NCI-H2081 (cell line): ENCODE measurements around the gene GOLPH3L.
A peak's percentile ranks its signal among the peaks of the same experiment; 100 is the strongest.
"Not testable (repeated sequence)": the region's sequence is repeated elsewhere in the genome, so short reads cannot be mapped to it uniquely, and the experiment has no call there.

Experiments
- DNase-seq, 2 experiments: peaks; one replicate each; lab custom pipeline; 2025; lab: John Stamatoyannopoulos, UW

GOLPH3L gene

DNA sequence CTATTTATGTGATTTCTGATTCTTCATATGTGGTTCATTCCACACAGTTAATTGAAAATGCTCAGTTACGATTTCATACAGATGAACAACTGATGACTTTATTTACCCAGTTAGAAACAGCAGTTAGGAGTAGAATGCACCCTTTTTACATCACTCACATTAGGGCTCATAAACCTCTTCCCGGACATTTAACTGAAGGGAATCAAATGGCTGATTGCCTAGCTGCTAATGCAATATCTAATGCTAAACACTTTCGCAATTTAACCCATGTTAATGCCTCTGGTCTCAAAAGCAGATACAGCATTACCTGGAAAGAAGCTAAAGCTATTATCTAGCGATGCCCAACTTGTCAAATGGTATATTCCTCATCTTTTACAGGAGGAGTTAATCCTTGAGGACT, 39.9 kb downstream of the GOLPH3L start:
- not testable (repeated sequence) for DNase-seq

DNA sequence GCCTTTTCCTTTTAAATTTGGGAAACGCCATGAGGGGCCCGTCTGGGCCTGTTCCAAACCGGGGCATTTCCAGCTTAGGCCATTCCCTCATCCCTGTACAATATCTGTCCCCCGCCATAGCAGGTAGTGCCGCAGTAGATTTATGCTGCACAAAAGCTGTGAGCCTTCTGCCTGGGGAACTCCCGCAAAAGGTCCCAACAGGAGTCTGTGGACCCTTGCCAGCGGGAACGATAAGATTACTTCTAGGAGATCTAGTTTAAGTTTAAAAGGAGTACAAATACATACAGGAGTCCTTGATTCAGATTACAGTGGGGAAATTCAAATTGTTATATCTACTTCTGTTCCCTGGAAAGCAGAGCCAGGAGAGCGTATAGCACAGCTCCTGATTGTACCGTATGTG, 42.3 kb downstream of the GOLPH3L start:
- DNase-seq = not testable (repeated sequence)

DNA sequence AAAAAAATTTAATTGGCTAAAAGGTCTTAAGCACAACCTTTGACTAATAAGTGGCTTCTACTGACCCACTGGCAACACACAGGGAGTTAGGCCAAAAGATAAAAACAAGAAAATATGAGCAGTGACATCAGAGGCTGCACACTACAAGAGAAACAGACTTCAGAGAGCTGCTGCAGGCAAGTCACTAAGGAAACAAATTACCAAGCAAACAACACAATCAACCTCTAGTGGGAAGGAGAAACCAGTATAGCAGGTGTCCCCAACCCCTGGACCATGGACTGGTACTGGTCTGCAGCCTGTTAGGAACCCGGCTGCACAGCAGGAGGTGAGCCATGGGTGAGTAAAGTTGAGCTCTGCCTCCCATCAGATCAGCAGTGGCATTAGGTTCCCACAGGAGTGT, 46.8 kb downstream of the GOLPH3L start:
- peak in 1 of 2 experiments; percentile 58 for DNase-seq

DNA sequence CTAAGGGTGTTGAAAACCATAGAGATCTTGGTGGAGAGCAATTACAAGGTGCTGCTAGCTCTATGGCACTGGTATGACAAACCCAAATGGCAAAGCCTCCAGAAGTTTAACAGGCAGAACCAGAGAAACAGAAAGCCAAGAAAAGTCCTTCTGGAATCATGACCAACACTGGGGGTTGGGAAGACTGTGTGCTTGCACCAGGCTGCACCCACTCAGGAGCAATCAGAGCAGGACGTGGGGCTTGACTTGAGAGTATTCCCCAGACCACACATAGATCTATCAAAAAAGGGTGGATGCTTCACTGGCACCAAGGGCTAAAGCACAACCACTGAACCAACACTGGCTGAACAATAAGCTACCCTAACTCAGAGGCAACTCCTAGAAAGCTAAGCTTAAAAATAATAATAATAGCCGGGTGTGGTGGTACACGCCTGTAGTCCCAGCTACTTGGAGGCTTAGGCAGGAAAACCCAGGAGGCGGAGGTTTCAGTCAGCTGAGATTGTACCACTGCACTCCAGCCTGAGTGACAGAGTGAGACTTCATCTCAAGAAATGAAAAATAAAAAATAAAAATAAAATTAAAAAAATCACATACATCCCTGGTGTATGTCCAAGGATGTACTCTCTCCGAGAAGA, 47.4 kb downstream of the GOLPH3L start:
- no peak for DNase-seq

DNA sequence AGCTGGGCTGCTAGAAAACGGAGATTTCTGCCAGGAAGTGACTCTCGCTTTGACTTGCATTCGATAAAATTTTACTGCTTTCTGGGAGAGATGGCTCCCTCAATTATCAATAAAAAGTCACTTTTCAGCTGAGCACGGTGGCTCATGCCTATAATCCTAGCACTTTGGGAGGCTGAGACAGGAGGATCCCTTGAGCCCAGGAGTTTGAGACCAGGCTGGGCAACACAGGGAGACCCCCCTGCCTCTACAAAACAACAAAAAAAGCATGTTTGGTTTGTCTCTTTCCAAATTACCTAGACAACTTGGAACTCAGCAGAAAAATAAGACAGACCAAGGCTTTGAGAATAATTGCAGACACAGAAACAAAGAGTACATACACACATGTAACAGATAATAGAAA, 54.7 kb downstream of the GOLPH3L start:
- DNase-seq = no peak

DNA sequence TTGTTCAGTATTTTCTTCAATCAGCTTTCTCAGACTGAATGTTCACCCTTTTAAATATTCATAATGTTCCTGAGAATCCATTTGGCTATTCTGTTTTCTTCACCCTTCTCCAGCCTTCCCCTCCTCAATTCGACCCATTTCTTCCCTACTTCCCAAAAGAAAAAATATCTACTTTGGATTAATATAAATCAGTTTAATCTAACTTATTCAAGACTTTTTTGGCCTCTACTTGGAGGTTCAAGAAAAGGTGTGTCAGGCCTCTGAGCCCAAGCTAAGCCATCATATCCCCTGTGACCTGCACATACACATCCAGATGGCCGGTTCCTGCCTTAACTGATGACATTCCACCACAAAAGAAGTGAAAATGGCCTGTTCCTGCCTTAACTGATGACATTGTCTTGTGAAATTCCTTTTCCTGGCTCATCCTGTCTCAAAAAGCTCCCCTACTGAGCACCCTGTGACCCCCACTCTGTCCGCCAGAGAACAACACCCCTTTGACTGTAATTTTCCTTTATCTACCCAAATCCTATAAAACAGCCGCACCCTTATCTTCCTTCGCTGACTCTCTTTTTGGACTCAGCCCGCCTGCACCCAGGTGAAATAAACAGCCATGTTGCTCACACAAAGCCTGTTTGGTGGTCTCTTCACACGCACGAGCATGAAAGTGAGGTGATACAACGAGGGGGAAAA, 55.7 kb downstream of the GOLPH3L start:
- not testable (repeated sequence) for DNase-seq

DNA sequence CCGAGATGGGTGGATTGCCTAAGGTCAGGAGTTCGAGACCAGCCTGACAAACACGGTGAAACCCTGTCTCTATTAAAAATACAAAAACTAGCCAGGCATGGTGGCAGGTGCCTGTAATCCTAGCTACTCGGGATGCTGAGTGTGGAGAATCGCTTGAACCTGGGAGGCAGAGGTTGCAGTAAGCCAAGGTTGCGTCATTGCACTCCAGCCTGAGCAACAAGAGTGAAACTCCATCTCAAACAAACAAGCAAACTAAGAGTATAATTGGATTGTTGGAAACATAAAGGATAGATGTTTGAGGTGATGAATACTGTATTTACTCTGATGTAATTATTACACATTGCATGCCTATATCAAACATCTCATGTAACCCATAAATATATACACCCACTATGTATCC, 58.5 kb downstream of the GOLPH3L start:
- not testable (repeated sequence) for DNase-seq

DNA sequence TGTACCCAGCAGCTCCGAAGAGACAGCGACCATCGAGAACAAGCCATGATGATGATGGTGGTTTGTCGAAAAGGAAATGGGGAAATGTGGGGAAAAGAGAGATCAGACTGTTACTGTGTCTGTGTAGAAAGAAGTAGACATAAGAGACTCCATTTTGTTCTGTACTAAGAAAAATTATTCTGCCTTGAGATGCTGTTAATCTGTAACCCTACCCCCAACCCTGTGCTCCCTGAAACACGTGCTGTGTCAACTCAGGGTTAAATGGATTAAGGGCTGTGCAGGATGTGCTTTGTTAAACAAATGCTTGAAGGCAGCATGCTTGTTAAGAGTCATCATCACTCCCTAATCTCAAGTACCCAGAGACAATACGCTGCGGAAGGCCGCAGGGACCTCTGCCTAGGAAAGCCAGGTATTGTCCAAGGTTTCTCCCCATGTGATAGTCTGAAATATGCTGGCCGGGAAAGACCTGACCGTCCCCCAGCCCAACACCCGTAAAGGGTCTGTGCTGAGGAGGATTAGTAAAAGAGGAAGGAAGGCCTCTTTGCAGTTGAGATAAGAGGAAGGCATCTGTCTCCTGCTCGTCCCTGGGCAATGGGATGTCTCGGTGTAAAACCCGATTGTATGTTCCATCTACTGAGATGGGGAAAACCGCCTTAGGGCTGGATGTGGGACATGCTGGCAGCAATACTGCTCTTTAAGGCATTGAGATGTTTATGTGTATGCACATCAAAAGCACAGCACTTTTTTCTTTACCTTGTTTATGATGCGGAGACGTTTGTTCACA, 61.9 kb downstream of the GOLPH3L start:
- not testable (repeated sequence) for DNase-seq

DNA sequence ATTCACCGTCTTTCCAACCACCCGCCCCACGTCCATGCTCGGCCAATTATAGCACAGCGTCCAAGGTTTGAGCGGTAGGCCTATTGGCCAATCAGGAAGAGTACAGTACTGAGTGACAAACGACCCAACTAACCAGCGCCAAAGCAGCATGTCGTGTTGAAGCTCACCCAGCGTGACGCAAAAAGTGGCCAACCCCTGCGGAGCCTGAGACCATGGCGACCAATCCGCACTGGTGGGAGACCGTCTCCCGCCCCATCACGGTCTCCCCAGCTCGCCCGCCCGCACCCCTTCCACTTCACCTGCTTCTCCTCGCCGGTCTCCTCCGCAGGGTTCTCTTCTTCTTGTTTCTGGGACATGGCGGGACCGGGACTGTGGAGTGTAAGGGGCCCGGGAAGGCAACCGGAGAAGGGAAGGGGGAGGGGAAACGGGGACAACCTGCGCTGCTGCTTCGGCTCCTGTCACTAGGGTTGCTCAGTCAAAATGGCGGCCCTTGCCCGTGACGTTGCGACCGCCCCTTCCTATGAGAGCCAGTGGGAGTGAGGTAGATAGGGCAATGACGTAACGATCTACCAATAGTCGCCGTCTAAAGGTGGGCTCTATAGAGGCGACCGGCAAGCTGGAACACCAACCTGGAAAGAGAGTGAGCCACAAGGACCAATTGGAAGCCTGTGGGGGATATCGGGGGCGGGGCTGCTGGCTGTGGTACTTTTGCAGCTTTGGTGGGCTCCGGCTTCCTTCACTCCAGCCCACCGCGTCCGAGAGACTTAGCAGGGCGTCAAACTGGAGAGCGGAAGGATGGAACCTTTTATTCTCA, 67.6 kb downstream of the GOLPH3L start, which contains the start of gene ENSA:
ENSA (minus strand) TSS at position 498 of the 814 bp plus-strand sequence; CDS start at position 356, 142 bp downstream.
- peak; percentile 100 for DNase-seq

DNA sequence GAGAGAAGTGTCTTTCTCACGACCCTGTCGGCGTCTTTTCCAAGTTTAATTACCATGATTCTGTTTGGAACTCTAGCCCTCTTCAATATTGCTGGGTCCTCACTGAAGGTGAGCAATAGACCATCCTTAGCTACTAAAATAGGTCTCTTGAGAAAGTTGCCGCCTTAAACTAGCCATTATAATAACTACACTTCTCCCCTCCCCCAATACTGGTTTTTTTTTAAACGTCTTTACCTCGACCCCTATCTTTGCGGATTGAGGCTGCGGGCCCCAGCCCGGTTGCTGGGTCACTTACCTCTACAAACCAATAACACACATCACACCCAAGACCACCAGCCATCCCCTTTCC, 68.2 kb downstream of the GOLPH3L start:
- no peak for DNase-seq

DNA sequence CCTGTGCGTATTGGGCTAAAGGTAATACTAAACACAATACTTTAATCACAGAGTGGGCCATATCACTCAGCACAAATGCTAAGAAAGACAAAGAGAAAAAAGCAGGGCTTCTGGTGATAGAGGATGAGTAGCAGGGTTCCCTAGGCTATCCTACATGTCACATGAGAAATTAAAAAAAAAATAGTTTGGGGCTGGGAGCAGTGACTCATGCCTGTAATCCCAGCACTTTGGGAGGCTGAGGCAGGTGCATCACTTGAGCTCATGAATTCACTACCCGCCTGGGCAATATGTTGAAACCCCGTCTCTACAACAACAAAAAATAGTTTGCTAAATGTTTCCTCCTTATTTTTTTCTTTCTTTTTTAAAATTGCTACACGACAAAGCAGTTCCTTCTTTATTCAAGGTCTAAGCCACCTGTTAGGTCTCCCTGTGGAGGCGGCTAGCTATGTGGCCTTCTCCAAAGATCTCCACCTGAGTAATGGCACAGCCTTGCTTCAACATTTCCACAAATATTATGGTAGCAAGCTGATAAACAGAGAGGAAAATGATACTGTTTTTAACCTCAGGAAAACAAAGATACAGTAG, 69.0 kb downstream of the GOLPH3L start:
- DNase-seq = no peak

DNA sequence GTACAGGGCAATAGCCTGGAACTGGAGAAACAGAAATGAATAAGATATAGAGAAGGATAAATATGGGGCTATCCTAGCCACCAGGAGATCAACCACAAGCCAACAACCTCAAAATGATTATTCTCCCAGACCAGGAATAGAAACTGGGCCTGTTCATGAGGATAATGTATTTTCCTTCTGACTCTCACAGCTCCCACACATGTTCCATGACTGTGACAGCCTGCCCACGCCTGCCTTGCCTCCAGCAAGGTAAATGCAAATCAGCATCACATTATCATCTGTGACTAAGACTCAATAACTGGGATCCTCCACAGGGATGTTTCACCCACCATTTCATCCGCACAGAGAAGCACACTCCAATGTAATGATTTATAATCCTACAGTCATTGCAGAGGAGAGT, 70.8 kb downstream of the GOLPH3L start:
- no peak for DNase-seq

DNA sequence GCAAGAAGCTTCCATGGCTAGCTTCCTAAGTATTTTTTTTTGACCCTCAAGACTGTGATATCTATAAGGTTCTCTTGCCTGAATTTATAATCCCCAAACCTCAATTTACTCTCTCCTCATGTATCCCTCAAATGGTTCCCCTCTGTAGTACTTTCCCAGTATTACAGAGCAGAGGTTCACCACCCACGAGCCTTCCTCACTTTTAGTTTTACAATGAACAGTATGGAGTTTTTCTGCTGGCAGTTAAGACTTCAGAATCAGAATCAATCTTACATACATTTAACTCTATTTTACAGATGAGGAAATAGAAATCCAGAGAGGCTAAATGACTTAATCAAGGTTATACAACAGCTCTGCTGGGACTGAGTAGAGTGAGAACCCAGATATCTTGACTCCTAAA, 72.4 kb downstream of the GOLPH3L start:
- not testable (repeated sequence) for DNase-seq

DNA sequence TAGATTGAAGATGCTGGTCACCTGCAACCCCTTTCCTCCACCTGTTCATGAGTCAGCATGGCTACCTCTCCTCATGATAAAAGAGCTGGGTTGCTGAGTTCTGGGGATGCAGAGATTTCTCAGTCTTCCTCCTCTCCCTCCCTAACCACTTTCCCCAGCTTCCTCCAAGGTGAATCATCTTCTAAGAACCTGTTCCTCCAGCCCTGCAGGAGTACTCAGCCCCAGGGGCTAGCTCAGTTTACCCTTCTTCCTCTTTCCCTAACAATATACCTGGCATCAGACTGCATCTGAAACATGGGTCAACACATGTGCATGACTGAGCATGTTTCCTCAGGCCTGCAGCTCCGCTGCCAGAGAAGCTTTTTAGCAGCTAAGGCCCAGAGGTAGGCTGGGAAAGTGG, 72.8 kb downstream of the GOLPH3L start:
- DNase-seq = not testable (repeated sequence)

DNA sequence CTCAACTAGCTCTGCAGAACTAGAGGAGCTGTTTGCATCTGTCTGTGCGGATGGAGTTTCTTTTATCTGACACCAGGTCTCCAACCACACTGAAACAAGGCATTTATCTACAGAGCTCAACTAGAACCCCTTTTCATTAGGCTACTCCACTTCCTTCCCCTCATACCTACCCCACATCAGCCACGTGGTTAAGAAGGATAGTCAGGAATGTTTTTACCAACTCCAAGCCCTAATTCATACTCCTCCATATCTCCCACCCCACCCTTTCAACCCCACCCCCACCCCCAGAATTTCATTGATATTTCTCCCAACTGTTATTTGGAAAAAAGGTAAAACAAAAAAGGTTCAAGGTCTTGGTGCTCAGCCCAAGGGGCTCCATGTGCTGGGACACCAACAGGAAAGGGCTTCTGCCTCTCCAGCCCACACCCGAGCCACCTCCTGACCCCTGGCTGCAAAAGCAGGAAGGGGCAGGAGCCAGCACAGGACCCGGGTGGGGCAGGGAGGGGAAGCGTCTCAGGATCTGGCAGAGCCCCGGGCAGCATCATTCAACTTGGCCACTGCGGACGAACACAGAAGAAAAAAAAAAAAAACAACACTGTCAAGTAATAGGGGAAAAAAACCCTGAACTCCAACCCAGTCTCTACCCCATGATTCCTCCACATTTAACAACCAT, 74.5 kb downstream of the GOLPH3L start:
- DNase-seq = no peak

DNA sequence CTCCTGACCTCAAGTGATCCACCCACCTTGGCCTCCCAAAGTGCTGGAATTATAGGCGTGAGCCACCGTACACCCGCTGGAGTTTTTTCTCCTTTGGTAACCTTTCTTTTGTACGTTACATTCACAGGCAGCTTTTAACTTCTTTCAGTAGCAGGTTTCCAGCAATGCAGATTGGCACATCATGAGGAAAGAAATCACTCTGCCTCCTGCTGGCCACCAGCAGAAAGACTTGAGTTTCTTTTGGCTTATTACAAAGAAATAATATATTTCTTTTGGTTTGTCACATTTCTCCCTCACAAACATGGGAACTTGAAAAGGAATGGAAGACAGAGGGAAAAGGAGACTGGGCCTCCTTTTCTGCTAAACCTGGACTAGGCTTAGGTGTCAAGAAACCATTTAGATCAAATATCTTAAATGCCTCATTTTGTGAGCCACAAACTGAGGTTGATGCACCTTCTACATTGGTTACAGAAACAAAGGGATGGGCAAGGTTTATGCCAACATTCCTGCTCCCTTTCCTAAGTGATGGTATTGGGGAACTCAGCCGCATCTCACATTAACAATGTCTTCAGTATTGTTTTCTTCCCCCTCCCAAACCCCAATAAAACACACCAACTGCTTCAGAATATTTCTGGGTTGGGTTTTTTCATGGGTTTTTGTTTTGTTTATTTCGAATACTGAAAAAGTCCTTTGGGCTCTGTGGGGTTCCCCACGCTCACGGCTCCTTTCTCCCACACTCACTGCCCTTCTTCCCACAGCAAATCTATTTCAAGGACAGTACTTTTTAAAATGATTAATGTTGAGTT, 75.3 kb downstream of the GOLPH3L start:
- DNase-seq = peak; percentile 11 to 44

DNA sequence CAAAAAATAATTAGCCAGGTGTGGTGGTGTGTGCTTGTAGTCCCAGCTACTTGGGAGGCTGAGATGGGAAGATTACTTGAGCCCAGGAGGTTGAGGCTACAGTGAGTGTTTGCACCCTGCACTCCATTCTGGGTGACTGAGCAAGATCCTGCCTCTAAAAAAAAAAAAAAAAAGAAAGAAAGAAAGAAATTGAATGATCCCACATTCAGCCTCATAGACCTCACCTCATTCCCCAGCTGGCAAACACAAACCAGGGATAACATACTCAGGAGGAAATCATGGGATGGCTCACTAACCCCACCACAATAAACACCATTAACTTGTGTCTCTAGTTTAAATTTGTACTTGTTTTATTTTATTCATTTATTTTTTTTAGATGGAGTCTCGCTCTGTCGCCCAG, 76.0 kb downstream of the GOLPH3L start:
- DNase-seq = no peak

DNA sequence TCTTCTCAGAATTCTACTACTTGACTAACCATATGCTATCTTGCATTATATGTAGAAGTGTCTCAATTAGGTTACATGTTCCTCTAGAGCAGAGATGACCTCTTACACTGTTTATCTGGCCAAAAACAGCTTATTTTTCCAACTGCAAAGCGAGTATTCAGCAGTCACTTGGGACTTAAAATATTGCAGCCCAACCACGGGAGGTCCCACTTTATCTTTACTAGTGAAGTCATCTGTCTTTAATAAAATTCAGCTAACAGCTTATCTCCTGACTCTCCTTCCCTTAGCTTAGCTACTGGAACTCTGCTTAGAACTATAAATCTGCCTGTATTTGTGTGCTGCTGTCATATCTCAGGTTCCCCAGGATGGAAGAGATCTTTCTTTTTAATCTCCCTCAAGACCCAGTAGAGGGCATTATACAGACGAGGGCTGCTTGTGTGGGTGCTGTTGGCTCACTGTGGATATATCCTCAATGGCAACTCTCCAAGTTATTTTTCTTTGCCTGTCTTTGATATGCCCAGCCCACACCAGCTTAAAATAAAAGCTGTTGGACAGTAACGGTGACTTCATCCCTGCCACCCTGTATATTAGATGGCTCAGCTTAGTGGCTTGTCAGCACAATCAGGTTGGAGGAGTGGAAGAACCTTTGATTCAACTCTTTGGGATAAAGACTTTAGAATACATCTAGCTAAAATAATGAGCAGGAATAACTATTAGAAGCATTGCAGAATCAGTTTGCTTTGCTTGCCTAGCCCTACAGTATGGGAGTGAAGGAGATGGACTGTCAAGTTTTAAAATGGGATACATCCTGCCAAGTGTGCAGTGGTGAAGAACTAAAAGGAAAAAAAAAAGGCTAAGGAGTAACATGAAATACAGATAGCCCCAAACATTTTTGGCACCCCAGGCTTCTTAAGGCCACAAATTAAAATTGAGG, 77.1 kb downstream of the GOLPH3L start:
- DNase-seq = peak in 1 of 2 experiments; percentile 56
